ENCODE measurements around the gene ZMYND11. TPM values are rescaled to one million over a fixed set of nuclear protein-coding genes. Genes with fewer than 3 reads are reported as not detected.
A peak's percentile ranks its signal among the peaks of the same experiment; 100 is the strongest.

The ZMYND11 gene
- total RNA-seq, 1 experiment from 2014 or later: 101 TPM

- CTCF ChIA-PET: no interaction called here
- DNase-seq: no peak
- no peaks in the 10 kb centered on the region for H3K27me3 ChIP-seq (replicated peaks; ENCODE audit: control insufficient read depth, insufficient read depth, low read length)
- H3K36me3 ChIP-seq (ENCODE audit: control insufficient read depth, insufficient read depth, low read length): no peaks in the 10 kb centered on the region
- Mint-ChIP-seq H3K27ac (ENCODE audit: unreplicated experiment) (no peak overlapping the region), H3K27me3 (ENCODE audit: insufficient read depth, unreplicated experiment) (no peaks in the 10 kb centered on the region), H3K4me1 (ENCODE audit: low read depth, unreplicated experiment) (no peaks in the 10 kb centered on the region), H3K9me3 (ENCODE audit: unreplicated experiment) (no peaks in the 10 kb centered on the region), H3K4me3 (ENCODE audit: unreplicated experiment) (no peak overlapping the region), H3K36me3 (ENCODE audit: insufficient read depth, unreplicated experiment) (peaks cover 6% of the 10 kb centered on the region)
- POLR2A ChIA-PET: no interaction called here
- H3K4me3 ChIP-seq (ENCODE audit: low read depth, low read length): no peak overlapping the region
- TF ChIP-seq CTCF (IDR thresholded peaks at IDR 0.05; ENCODE audit: insufficient read depth in 1 of 2, low read depth in 1 of 2, low read length in 1 of 2, severe bottlenecking in 1 of 2, unreplicated experiment in 1 of 2): no peak
- BruUV-seq (replicated peaks): no TSS peak
- no peaks in the 10 kb centered on the region for H3K4me1 ChIP-seq
- intact Hi-C loops (cut with micrococcal nuclease; ENCODE audit: unreplicated experiment): no loop called here
- no peaks in the 10 kb centered on the region for H3K9me3 ChIP-seq
Observed at GRCh38 chr10:278707-279106, 143.5 kb downstream of the ZMYND11 start.

- POLR2A ChIA-PET: no interaction called here
- H3K36me3 ChIP-seq (ENCODE audit: control insufficient read depth, insufficient read depth, low read length): no peaks in the 10 kb centered on the region
- no peaks in the 10 kb centered on the region for H3K4me1 Mint-ChIP-seq (ENCODE audit: low read depth, unreplicated experiment)
- intact Hi-C loops (cut with micrococcal nuclease; ENCODE audit: unreplicated experiment): no loop called here
- H3K36me3 Mint-ChIP-seq (ENCODE audit: insufficient read depth, unreplicated experiment): peaks cover 6% of the 10 kb centered on the region
- no peak overlapping the region for H3K4me3 ChIP-seq (ENCODE audit: low read depth, low read length)
- H3K4me1 ChIP-seq: no peaks in the 10 kb centered on the region
- no peaks in the 10 kb centered on the region for H3K27me3 Mint-ChIP-seq (ENCODE audit: insufficient read depth, unreplicated experiment)
- BruUV-seq (replicated peaks): no TSS peak
- H3K27ac Mint-ChIP-seq (ENCODE audit: unreplicated experiment): no peak overlapping the region
- CTCF ChIA-PET: no interaction called here
- no peaks in the 10 kb centered on the region for H3K27me3 ChIP-seq (replicated peaks; ENCODE audit: control insufficient read depth, insufficient read depth, low read length)
- DNase-seq: no peak
- H3K9me3 ChIP-seq: no peaks in the 10 kb centered on the region
- no peak overlapping the region for H3K4me3 Mint-ChIP-seq (ENCODE audit: unreplicated experiment)
- H3K9me3 Mint-ChIP-seq (ENCODE audit: unreplicated experiment): no peaks in the 10 kb centered on the region
- TF ChIP-seq CTCF (IDR thresholded peaks at IDR 0.05; ENCODE audit: insufficient read depth in 1 of 2, low read depth in 1 of 2, low read length in 1 of 2, severe bottlenecking in 1 of 2, unreplicated experiment in 1 of 2): no peak
Observed at GRCh38 chr10:279232-279631, 144.0 kb downstream of the ZMYND11 start.

GRCh38 chr10:279655-280054, 144.4 kb downstream of the ZMYND11 start:
- H3K9me3 Mint-ChIP-seq (ENCODE audit: unreplicated experiment): no peaks in the 10 kb centered on the region
- no peaks in the 10 kb centered on the region for H3K4me1 ChIP-seq
- no peaks in the 10 kb centered on the region for H3K27me3 Mint-ChIP-seq (ENCODE audit: insufficient read depth, unreplicated experiment)
- TF ChIP-seq CTCF (IDR thresholded peaks at IDR 0.05; ENCODE audit: insufficient read depth in 1 of 2, low read depth in 1 of 2, low read length in 1 of 2, severe bottlenecking in 1 of 2, unreplicated experiment in 1 of 2): no peak
- no peaks in the 10 kb centered on the region for H3K36me3 ChIP-seq (ENCODE audit: control insufficient read depth, insufficient read depth, low read length)
- no peak overlapping the region for H3K4me3 Mint-ChIP-seq (ENCODE audit: unreplicated experiment)
- no peak overlapping the region for H3K27ac Mint-ChIP-seq (ENCODE audit: unreplicated experiment)
- BruUV-seq (replicated peaks): no TSS peak
- H3K4me3 ChIP-seq (ENCODE audit: low read depth, low read length): no peak overlapping the region
- H3K4me1 Mint-ChIP-seq (ENCODE audit: low read depth, unreplicated experiment): no peaks in the 10 kb centered on the region
- intact Hi-C loops (cut with micrococcal nuclease; ENCODE audit: unreplicated experiment): no loop called here
- DNase-seq: peak in 1 of 2 experiments; percentile 24
- H3K27me3 ChIP-seq (replicated peaks; ENCODE audit: control insufficient read depth, insufficient read depth, low read length): no peaks in the 10 kb centered on the region
- no peaks in the 10 kb centered on the region for H3K9me3 ChIP-seq
- CTCF ChIA-PET: no interaction called here
- H3K36me3 Mint-ChIP-seq (ENCODE audit: insufficient read depth, unreplicated experiment): peaks cover 6% of the 10 kb centered on the region
- POLR2A ChIA-PET: no interaction called here
